Stimulated activated CD4-positive, alpha-beta T cell treated with anti-CD3 and anti-CD28 coated beads, Interleukin-4, amount 100 ng/mL, for 1 hour (primary cell): ENCODE results near the gene KIAA1755.

Experiments used
- DNase-seq: peaks from one replicate; pipeline ENCODE4 v3.0.0-alpha.2; 2020

The KIAA1755 gene

DNA sequence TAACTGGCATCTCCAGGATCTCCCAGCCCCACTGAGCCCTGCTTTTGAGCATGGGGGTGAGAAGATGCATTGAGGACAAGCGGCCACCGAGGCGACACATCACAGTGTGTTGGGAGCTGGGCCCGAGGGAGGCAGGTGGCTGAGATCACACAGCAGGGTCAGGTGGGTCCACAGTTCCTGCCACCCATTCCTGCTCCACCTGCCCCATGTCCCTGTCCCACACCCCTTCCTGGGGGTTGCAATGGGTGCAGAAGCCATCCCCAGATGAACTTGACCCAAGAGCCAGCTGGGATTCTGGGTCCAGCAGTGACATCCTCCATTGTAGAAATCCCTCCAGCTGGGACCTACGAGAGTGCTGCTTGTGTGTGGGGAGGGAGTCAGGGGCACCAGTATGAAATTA, 96.5 kb downstream of the KIAA1755 start:
- DNase-seq, result no peak

DNA sequence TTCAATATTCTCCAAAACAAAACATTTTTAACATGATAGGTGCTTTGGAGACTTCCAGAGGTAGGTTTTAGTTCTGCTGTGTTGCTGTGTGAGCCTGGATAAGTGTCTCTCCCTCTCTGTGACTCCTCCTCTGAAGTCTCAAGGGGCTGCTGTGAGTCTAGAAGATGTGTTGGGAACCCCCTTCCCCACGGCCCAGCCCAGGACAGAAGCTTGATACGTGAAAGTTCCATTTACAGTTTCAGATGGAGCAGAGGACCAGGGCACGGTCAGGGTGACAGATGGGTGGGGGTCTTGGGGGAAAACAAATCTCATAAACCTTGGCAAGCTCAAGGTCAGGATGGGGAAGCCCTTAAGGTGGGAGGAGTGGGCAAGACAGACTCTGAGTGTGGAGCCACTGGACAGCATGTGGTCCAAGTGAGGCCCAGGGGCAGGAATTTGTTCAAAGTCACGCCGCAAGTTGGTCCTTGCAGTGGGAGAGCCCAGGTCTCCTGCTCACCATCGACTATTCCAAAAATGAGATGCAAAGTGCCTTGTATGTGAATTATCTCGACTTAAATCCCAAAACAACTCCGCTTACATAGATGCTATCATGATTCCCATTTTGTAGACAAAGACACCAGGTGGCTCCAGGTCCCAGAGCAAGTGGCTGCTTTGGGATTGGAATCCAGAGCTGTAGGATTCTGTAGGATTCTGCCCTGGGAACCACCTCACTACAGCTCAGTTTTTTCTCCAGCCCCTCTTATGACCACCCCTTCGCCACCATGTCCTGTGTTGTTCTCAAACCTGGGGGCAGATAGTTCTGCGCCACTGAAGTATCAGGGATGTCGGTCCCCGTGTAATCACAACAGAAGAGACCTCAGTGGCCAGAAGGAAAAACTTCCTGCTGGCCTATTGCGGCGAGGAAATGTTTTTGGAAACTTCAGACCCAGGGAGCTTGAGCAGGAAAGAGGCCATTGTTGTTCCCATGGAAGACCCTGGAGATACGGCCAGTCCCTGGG, 97.4 kb downstream of the KIAA1755 start:
- no peak for DNase-seq

DNA sequence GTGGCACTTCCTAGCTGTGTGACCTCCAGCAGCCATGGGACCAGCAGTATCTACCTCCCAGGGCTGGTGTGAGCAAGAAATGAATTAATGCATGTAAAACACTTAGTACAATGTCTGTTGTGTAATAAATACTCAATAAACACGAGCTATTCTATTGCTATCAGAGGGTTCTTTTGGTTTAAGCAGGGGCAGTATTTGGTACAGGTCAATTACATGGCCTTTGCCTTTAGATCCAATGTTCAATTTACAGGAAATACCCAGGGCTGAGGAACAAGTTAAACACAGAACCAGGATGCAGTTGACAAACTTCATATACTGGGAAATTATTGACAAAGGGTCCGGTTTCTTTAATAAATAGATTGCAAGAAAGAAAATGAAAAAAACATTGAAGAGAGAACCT, 98.4 kb downstream of the KIAA1755 start:
- no peak for DNase-seq

DNA sequence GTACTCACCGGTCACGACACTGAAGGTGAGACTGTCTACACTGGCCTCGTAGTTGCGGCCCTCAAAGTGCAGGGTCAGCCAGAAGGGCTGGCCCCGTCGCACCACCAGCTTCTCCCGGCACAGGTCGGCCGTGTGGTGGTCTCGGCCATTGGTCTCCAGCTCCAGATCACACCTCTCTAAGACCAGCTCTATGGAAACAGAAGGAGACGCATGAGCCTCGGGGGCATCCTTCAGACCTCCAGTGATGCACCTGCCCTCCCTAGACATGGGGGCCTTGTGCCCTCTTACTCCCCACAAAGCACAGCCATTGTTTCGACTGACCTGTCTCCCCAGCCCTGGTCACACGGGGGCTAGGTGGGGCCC, 99.1 kb downstream of the KIAA1755 start:
- DNase-seq, result no peak
